Karpas-422 (cell line): ENCODE data around the gene LGALS9. TPM values are rescaled to one million over a fixed set of nuclear protein-coding genes. Genes with fewer than 3 reads are reported as not detected.

ENCODE experiments used
- DNase-seq: peaks from one replicate; pipeline ENCODE4 v3.0.0-alpha.2; 2015
- H2AFZ ChIP-seq: fragments of 200-600 bp; sonication (generic); 2 replicates; pipeline ENCODE4 v1.6.1; 2014; ENCODE audit warnings: antibody characterized with exemption, low read length, mixed read lengths
- H3K27ac ChIP-seq: fragments of 200-600 bp; sonication (generic); 2 replicates; pipeline ENCODE4 v1.5.1; 2014; ENCODE audit warnings: mild to moderate bottlenecking, low read length, moderate library complexity
- H3K27me3 ChIP-seq: fragments of 200-600 bp; sonication (generic); 2 replicates; pipeline ENCODE4 v1.6.1; 2014; ENCODE audit warnings: low read length, mixed read lengths
- H3K36me3 ChIP-seq: fragments of 200-600 bp; sonication (generic); 2 replicates; pipeline ENCODE4 v1.6.1; 2014; ENCODE audit warnings: low read length, mixed read lengths; ENCODE audit not compliant: insufficient read depth
- H3K4me1 ChIP-seq: fragments of 200-600 bp; sonication (generic); 2 replicates; pipeline ENCODE4 v1.6.1; 2014; ENCODE audit warnings: mild to moderate bottlenecking, low read length, mixed read lengths
- H3K4me2 ChIP-seq: fragments of 200-600 bp; sonication (generic); 2 replicates; pipeline ENCODE4 v1.6.1; 2014; ENCODE audit warnings: low read length, low read depth, mild to moderate bottlenecking; ENCODE audit not compliant: poor library complexity, severe bottlenecking
- H3K4me3 ChIP-seq: fragments of 200-600 bp; sonication (generic); 2 replicates; pipeline ENCODE4 v1.5.1; 2014; ENCODE audit warnings: mild to moderate bottlenecking, antibody characterized with exemption, low read length, mixed read lengths
- H3K79me2 ChIP-seq: fragments of 200-600 bp; sonication (generic); 2 replicates; pipeline ENCODE4 v1.6.1; 2014; ENCODE audit warnings: mild to moderate bottlenecking, low read length, mixed read lengths
- H3K9ac ChIP-seq: fragments of 200-600 bp; sonication (generic); 2 replicates; pipeline ENCODE4 v1.6.0; 2014; ENCODE audit warnings: low read length
- H3K9me2 ChIP-seq: fragments of 200-600 bp; sonication (generic), shearing (Covaris generic); replicated peaks from 2 replicates; pipeline ENCODE4 v1.6.0; 2014; ENCODE audit warnings: mild to moderate bottlenecking, low read length, moderate library complexity; ENCODE audit not compliant: insufficient read depth
- H3K9me3 ChIP-seq: fragments of 300-700, 200-600 bp; sonication (generic); 2 replicates; pipeline ENCODE4 v1.6.1; 2014; ENCODE audit warnings: low read length, mixed read lengths
- H4K20me1 ChIP-seq: fragments of 200-600 bp; sonication (generic); 2 replicates; pipeline ENCODE4 v1.6.1; 2014; ENCODE audit warnings: mild to moderate bottlenecking, antibody characterized with exemption, low read length, low read depth; ENCODE audit not compliant: insufficient read depth
- total RNA-seq: library from RNA; depleted of rRNA; stranded (reverse); fragments of >200 nt; shearing (Covaris generic); gene quantifications from 2 replicates; pipeline ENCODE4 v1.2.3, GENCODE V29; 2014; ENCODE audit warnings: low replicate concordance

Gene LGALS9
- total RNA-seq, 1 experiment from 2014 or later: 5.4 TPM

DNA sequence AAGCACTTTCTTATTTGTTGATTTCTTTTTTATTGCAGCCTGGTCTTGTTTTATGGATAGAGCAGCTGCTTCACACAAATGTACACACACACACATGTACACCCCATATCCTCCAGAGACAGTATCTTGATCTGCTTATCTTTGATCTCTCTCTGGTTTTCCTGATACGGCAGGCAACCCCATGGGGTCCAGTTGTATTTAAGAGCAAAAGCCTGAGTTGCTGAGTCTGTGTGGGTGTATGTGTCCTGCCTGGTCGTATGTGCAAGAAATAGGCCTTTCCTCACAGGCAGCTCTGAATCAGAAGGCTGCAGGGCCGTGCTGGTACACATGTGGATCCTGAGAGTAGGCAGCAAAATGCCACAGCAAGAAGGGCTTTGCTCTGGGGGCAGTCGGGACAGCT is 14.6 kb upstream of the LGALS9 start:
- no peaks in the 10 kb centered on the region for H3K9me2 ChIP-seq
- no peaks in the 10 kb centered on the region for H3K36me3 ChIP-seq
- H3K4me1 ChIP-seq: no peaks in the 10 kb centered on the region
- H2AFZ ChIP-seq: no peak overlapping the region
- no peak overlapping the region for H3K27ac ChIP-seq
- H3K27me3 ChIP-seq: no peaks in the 10 kb centered on the region
- no peaks in the 10 kb centered on the region for H4K20me1 ChIP-seq
- no peaks in the 10 kb centered on the region for H3K79me2 ChIP-seq
- no peak overlapping the region for H3K9ac ChIP-seq
- H3K9me3 ChIP-seq: no peaks in the 10 kb centered on the region
- no peak for DNase-seq
- no peak overlapping the region for H3K4me2 ChIP-seq
- H3K4me3 ChIP-seq: no peak overlapping the region

DNA sequence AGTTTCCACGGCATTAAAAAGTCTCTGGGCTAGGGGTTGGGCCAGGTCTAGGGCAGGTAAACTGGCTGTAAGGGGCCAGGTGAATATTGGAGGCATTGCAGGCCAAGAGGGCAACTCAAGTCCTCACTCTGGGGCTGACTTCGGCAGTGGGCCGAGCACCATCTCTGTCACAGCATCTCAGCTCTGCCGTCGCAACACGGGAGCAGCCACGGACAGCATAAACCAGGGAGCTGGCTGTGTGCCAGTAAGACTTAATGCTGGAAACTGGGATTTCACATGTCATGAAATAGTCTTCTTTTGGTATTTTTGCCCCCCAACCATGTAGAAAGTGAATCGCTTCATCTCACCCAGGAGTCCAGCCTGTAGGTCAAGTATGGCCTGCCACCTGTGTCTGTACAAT is 12.6 kb upstream of the LGALS9 start:
- no peak overlapping the region for H3K4me2 ChIP-seq
- no peaks in the 10 kb centered on the region for H3K9me2 ChIP-seq
- H3K27ac ChIP-seq: no peak overlapping the region
- no peaks in the 10 kb centered on the region for H3K27me3 ChIP-seq
- no peak overlapping the region for H2AFZ ChIP-seq
- H3K36me3 ChIP-seq: no peaks in the 10 kb centered on the region
- no peaks in the 10 kb centered on the region for H3K4me1 ChIP-seq
- H3K79me2 ChIP-seq: no peaks in the 10 kb centered on the region
- H4K20me1 ChIP-seq: no peaks in the 10 kb centered on the region
- no peak overlapping the region for H3K9ac ChIP-seq
- DNase-seq: no peak
- no peak overlapping the region for H3K4me3 ChIP-seq
- no peaks in the 10 kb centered on the region for H3K9me3 ChIP-seq

DNA sequence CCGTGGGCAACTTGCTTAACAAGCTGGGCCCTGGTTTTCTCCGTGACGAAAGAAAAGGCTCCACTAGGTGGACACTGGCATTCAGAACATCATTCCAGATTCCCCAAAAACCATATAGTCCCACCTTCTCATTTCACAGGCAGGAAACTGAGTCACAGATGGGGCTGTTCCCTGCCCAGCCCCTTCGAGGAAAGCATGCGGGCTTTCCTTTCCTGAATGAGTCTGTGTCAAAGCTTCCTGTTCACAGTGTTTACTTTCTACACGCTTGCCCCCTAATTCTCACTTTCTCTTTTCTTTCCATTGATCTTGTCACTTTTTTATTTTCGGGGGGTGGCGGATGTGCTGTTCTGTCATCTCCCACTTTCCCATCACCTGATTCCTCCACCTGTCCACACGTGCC is 10.3 kb upstream of the LGALS9 start:
- no peaks in the 10 kb centered on the region for H3K79me2 ChIP-seq
- no peak overlapping the region for H2AFZ ChIP-seq
- DNase-seq: no peak
- H4K20me1 ChIP-seq: no peaks in the 10 kb centered on the region
- H3K27ac ChIP-seq: no peak overlapping the region
- H3K9me3 ChIP-seq: no peaks in the 10 kb centered on the region
- no peaks in the 10 kb centered on the region for H3K36me3 ChIP-seq
- H3K4me3 ChIP-seq: no peak overlapping the region
- H3K4me2 ChIP-seq: no peak overlapping the region
- H3K9ac ChIP-seq: no peak overlapping the region
- no peaks in the 10 kb centered on the region for H3K9me2 ChIP-seq
- no peaks in the 10 kb centered on the region for H3K4me1 ChIP-seq
- no peaks in the 10 kb centered on the region for H3K27me3 ChIP-seq

DNA sequence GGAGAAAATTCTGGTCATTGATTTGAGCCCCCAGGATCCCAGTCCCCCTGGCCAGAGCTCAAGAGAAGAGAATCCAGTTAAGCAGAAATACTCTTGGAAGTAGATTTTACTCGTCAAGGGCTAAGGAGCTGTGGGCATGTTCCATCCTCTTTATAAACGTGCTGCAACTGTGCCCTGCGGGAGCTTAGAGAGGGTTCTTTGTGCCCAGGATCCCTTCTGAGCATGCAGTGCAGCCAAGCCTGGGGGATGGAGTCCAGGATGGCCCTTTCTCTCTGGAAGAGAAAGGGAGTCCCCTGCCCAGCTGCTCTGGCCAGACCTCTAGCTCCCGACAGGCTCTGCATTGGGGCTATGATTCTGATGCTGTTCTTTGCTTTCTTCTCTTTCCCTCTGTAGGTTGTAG is 9.5 kb upstream of the LGALS9 start:
- DNase-seq: no peak
- H3K4me3 ChIP-seq: no peak overlapping the region
- no peaks in the 10 kb centered on the region for H3K9me3 ChIP-seq
- H3K36me3 ChIP-seq: no peaks in the 10 kb centered on the region
- no peak overlapping the region for H3K9ac ChIP-seq
- no peaks in the 10 kb centered on the region for H3K27me3 ChIP-seq
- H4K20me1 ChIP-seq: no peaks in the 10 kb centered on the region
- H3K4me2 ChIP-seq: no peak overlapping the region
- H3K4me1 ChIP-seq: no peaks in the 10 kb centered on the region
- no peak overlapping the region for H3K27ac ChIP-seq
- no peaks in the 10 kb centered on the region for H3K9me2 ChIP-seq
- H3K79me2 ChIP-seq: no peaks in the 10 kb centered on the region
- H2AFZ ChIP-seq: no peak overlapping the region

DNA sequence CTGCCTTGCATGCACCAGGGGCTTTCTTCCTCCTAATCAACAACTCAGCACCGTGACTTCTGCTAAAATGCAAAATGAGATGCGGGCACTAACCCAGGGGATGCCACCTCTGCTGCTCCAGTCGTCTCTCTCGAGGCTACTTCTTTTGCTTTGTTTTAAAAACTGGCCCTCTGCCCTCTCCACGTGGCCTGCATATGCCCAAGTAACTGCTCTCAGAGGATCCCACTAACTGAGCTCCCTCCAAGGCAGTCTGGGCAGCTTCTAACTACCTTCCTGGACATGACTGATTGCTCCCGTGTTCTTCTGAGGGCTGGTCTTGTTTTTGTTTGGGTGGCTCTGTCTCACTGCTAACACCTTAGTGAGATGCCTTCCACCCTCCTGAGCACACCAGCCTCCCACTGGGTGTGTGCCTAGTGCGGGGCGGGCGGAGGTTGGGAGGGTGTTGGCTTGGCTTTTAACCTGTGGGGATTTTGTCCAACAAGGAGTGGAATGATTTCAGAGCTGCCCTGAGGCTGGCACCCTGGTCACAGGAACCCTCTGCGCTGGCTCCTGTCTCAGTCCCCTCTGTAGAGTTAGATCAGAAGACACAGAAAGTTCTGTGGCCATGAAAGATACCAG is 8.9 kb upstream of the LGALS9 start:
- DNase-seq: no peak
- Histone ChIP-seq H3K9me2 (no peaks in the 10 kb centered on the region), H3K27ac (no peak overlapping the region), H2AFZ (no peak overlapping the region), H3K4me3 (no peak overlapping the region), H3K27me3 (no peaks in the 10 kb centered on the region), H3K4me1 (no peaks in the 10 kb centered on the region), H3K4me2 (no peak overlapping the region), H3K36me3 (no peaks in the 10 kb centered on the region), H4K20me1 (no peaks in the 10 kb centered on the region), H3K9me3 (no peaks in the 10 kb centered on the region), H3K9ac (no peak overlapping the region), H3K79me2 (no peaks in the 10 kb centered on the region)

DNA sequence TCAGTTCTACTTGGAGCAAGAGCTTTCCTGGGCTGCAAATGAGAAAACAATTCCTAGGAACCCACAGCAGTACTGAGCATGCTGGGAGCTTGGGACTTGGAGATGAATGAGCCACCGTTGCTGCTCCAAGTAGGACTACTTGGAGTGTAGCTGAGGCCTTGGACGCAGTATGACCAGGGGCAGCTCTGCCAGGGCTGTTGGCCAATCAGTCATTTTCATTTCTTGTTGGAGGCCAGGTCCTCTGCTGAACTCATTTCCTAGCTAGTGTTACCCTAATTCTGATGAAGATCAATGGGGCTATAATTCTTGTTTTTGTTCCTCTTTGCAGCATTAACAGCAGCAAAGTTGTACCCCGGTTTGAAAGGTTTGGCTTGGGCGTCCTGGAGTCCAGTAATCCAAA is 8.0 kb upstream of the LGALS9 start:
- Histone ChIP-seq H3K36me3 (no peaks in the 10 kb centered on the region), H2AFZ (no peak overlapping the region), H4K20me1 (no peaks in the 10 kb centered on the region), H3K4me3 (no peak overlapping the region), H3K9me3 (no peaks in the 10 kb centered on the region), H3K79me2 (no peaks in the 10 kb centered on the region), H3K9me2 (no peaks in the 10 kb centered on the region), H3K27me3 (no peaks in the 10 kb centered on the region), H3K27ac (no peak overlapping the region), H3K4me1 (no peaks in the 10 kb centered on the region), H3K9ac (no peak overlapping the region), H3K4me2 (no peak overlapping the region)
- no peak for DNase-seq

DNA sequence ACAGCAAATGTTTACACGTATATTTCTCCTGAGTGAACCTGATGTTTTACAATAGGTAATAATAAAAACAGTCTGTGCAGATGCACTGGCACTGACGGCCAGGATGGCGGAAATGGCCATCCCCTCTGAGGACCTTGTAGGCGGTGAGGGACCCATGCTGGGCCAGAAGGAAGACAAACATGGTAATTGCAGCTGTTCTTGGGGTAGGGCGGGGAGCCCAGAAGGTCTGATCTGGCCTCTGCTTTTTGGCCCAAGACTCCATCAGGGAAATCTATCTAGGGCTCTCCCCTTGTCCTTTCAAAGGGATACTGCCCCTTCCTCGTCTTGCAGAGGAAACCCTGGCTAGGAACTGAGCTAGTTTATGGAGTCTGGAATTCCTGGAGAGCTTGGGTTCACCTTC is 7.4 kb upstream of the LGALS9 start:
- no peaks in the 10 kb centered on the region for H3K9me2 ChIP-seq
- H3K36me3 ChIP-seq: no peaks in the 10 kb centered on the region
- no peak overlapping the region for H3K4me2 ChIP-seq
- no peak overlapping the region for H3K27ac ChIP-seq
- no peaks in the 10 kb centered on the region for H3K27me3 ChIP-seq
- no peak for DNase-seq
- no peaks in the 10 kb centered on the region for H3K9me3 ChIP-seq
- H2AFZ ChIP-seq: no peak overlapping the region
- no peaks in the 10 kb centered on the region for H3K79me2 ChIP-seq
- H4K20me1 ChIP-seq: no peaks in the 10 kb centered on the region
- H3K4me3 ChIP-seq: no peak overlapping the region
- H3K9ac ChIP-seq: no peak overlapping the region
- no peaks in the 10 kb centered on the region for H3K4me1 ChIP-seq

DNA sequence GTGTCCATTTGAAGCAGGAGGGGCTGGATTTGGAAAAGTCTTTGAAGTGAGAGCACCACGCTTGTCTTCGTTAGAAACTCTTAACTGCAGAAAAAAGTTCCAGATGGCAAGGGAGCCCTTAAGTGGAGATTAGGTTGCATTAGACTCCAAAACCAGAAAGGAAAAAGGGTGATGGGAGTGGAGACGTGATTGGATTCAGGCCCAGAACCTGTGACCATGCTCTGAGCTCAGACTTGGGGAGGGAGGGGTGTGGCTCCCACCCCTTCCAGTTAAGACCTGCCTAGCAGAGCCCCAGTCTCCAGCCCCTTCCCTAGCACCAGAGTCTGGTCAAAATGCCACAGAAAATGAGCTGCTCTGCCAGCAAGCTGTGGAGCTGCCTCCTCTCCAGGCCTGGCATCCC is 6.4 kb upstream of the LGALS9 start:
- no peak for DNase-seq
- no peak overlapping the region for H3K27ac ChIP-seq
- no peaks in the 10 kb centered on the region for H3K79me2 ChIP-seq
- H3K4me2 ChIP-seq: no peak overlapping the region
- no peaks in the 10 kb centered on the region for H4K20me1 ChIP-seq
- H3K4me3 ChIP-seq: no peak overlapping the region
- H3K4me1 ChIP-seq: no peaks in the 10 kb centered on the region
- H3K27me3 ChIP-seq: no peaks in the 10 kb centered on the region
- no peak overlapping the region for H3K9ac ChIP-seq
- no peaks in the 10 kb centered on the region for H3K9me3 ChIP-seq
- H3K36me3 ChIP-seq: no peaks in the 10 kb centered on the region
- H3K9me2 ChIP-seq: no peaks in the 10 kb centered on the region
- H2AFZ ChIP-seq: no peak overlapping the region

DNA sequence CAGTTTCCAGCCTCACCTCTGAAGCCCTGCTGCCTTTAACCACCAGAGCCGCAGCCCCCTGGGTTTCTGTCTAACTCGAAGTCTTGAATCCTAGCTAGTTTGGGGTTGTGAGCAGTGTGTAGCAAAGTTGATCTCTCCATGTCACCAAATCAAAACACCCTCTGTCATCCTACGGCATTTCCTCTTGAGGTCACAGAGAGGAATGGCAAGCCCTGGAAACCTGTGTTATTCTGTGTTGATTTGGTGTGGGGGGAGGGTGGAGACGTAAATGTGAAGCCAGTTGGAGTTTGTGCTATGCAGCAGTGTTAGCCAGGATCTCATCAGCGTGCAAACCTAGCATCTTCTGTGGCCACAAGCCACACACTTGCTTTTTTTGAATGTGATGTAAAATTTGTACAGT is 5.1 kb upstream of the LGALS9 start:
- H3K9me2 ChIP-seq: no peaks in the 10 kb centered on the region
- no peak for DNase-seq
- no peaks in the 10 kb centered on the region for H3K36me3 ChIP-seq
- no peak overlapping the region for H3K27ac ChIP-seq
- H3K4me2 ChIP-seq: no peak overlapping the region
- no peaks in the 10 kb centered on the region for H4K20me1 ChIP-seq
- no peaks in the 10 kb centered on the region for H3K27me3 ChIP-seq
- no peak overlapping the region for H2AFZ ChIP-seq
- no peaks in the 10 kb centered on the region for H3K4me1 ChIP-seq
- H3K9ac ChIP-seq: no peak overlapping the region
- H3K4me3 ChIP-seq: no peak overlapping the region
- H3K79me2 ChIP-seq: no peaks in the 10 kb centered on the region
- no peaks in the 10 kb centered on the region for H3K9me3 ChIP-seq
